Inferior parietal cortex (tissue), 1 donor: ENCODE measurements around the gene BLOC1S6.

Experiments
- DNase-seq: peaks from one replicate; pipeline ENCODE4 v3.0.0-alpha.2; 2016; ENCODE audit errors: extremely low spot score

BLOC1S6 gene

GRCh38 chr15:45588219-45588875, 1.2 kb downstream of the BLOC1S6 start:
- no peak for DNase-seq

GRCh38 chr15:45589256-45589655, 2.1 kb downstream of the BLOC1S6 start:
- no peak for DNase-seq

DNA sequence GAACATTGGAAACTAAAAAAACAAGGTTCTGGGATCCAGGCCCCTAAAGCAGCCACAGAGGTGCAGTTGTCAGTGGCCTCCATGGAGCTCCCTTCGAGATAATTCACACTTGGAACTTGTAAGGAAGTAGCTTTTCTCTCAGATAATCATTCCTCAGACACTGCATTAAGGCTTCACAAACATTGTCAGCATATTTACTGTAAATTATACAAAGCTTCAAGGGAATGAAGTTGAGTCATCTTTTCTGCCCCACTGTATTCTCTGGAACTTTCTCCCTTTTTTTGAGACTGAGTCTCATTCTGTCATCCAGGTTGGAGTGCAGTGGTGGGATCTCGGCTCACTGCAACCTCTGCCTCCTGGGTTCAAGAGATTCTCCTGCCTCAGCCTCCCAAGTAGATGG, 7.1 kb downstream of the BLOC1S6 start:
- DNase-seq, result no peak

GRCh38 chr15:45594835-45595530, 7.8 kb downstream of the BLOC1S6 start:
- DNase-seq, result no peak

- no peak for DNase-seq
Measured at GRCh38 chr15:45603881-45604280, 16.7 kb downstream of the BLOC1S6 start.

GRCh38 chr15:45604326-45604725, 17.1 kb downstream of the BLOC1S6 start:
- DNase-seq, result no peak

DNA sequence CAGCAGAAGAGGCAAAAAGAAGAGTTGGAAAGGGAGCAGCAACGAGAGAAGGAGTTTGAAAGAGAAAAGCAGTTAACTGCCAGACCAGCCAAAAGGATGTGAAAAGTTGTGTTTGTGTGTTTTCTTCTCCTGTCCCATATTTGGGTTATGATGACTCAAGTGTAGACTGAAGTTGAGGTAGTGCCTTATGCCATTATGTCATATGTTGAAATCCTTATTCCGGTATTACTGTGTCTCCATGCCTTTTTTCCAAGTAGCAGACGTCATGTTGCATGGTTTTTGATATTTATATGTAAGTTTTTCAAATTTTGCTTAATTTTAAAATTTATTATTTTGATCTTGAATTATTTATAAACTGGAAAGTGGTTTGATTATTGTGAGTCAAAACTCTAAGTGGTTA, 19.2 kb downstream of the BLOC1S6 start:
- DNase-seq, result no peak

DNA sequence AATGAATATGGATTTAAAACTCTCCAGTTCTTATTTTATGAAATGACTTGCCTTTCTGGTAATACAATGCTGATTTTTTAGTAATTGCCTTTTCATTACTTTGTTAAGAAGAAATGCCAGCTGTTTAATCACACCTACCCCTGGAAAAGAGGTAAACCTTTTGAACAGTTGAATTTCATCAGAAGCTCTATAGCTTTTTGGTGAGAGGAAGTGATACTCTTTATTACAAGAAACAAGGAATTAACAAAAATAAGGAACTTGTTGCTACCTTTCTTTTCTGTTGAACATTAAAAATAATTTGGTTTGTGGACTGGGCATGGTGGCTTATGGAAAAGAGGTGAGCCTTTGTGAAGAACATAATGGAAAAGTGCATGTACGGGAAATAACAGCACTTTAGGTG, 19.7 kb downstream of the BLOC1S6 start:
- DNase-seq, result no peak

GRCh38 chr15:45611305-45611704, 24.1 kb downstream of the BLOC1S6 start:
- peak; percentile 68 for DNase-seq

DNA sequence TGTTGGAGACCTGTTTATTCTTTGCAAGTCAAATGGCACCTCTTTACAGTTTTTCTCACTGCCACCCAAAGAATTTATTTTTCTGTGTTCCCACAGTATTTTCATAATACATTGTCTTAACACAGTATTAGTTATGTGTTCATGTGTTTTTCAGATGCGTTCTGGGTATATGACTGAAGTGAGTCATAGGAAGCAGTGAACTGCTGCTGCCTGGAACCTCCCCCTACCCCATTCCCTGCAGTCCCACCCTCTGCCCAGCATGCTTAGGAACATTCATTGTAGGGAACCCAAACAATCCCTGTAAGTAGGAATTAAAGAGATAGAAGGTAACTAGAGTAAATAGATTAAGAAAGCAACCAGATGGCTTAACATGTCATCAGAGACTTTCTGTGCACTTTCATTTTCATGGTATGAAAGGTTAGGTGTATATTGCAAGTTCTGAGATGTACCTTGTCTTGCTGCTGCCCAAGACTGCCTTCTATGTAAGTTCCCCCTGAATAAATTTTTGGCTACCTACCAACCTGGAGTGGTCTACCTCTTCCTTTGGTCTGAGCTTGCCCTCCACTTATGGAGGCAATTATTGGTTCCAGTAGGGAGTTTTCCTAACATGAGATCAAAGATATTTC, 25.7 kb downstream of the BLOC1S6 start:
- no peak for DNase-seq

DNA sequence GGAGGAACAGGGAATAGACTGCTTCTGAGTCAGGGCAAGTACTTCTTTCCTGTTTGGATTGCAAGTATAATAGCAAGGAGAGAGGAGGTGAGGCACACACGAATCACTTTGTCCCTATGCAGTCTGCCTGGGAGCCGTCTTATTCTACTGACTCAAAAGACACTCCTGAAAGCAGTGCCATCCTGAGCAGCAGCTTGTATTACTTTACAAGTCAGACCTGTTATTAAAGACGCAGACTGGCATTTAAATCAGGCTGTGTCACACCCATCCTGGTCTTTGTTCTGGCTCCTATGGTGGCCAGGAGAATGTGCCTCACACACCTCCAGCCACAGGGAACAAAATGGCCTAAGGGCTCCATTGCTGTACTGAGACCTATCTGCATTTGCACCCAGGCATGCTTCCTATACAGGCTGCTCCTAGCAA, 29.7 kb downstream of the BLOC1S6 start:
- DNase-seq, result no peak

DNA sequence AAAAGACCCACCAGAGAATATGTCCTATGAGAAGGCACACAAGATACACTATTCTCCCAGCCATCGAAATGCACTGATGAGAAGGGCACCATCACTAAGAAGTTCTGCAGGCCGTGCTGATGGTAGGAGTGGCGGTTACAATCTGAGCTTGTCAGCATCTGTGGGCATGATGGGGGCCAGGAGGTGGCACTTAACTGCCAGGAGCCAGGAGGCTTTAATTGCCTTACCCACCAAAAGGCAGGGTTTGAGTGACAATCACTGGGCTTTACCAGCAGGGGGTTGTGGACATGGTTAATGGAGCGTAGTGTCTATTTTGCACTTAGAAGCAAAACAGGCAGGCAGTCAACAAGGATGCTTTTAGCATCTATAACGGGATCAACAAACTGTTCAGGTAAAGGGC, 31.6 kb downstream of the BLOC1S6 start:
- DNase-seq, result no peak

GRCh38 chr15:45628136-45628535, 41.0 kb downstream of the BLOC1S6 start:
- no peak for DNase-seq

GRCh38 chr15:45630917-45631691, 43.9 kb downstream of the BLOC1S6 start:
- DNase-seq, result no peak

GRCh38 chr15:45631776-45632175, 44.6 kb downstream of the BLOC1S6 start:
- no peak for DNase-seq

DNA sequence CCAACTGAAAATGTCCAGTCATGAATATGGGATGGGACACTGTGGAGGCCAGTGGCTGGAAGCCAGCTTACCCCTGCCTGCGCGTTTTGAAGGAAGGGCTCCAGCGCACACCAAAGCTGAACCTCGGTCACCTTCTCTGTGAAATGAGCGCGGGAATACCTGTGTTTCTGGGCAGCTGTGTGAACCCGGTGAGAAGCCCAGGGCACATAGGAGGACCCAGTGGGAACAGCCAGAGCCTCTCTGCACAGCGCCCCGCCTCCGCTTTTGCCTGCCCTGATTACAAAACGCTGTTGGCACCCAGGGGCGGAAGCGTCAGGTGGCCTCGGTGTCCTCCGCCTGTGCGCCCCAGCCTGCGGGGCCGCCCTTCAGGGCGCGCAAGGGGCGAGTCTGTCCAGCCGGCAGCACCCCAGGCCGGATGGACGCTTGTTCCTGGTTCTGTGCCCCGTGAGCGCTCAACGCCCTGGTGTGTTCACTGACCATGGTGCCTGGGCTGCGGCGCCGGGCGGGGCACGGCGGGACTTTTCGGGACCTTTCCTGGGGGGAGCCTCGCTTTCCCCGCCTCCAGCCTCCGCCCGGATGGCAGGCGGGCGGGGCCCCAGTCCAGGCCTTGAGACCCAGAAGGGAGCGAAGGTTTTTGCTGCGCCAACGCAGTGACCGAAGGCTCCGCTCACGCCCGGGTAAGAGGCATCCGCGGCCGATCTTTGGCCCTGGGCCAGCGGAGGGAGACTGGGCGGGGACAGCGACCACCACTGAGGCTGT, 47.4 kb downstream of the BLOC1S6 start, which contains the start of gene SQOR:
Gene SQOR (plus strand): TSS at position 598 of the 759 bp plus-strand sequence. CDS start 23,895 bp downstream, outside the sequence.
- DNase-seq, result no peak

DNA sequence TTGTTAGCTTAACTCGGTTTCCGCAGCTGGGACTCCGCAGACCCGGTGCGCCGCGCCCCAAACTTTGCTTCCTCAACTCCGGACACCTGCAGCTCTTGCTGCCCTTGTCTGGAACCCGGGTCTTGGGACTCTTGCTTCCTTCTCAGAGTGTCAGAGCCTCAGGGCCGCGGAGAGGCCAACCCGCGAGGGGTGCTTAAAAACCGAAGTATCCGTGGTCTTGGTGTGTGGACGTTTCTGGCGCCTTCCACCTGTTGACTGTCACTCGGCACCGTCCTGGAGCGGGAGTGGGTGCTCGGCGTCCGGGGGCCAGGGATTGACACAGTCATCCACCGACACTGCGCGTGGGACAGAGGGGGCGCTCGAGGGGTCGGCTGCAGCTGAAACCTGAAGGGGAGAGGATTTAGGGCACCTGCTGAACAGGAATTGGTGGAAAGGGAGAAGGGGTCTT, 48.0 kb downstream of the BLOC1S6 start:
- no peak for DNase-seq

DNA sequence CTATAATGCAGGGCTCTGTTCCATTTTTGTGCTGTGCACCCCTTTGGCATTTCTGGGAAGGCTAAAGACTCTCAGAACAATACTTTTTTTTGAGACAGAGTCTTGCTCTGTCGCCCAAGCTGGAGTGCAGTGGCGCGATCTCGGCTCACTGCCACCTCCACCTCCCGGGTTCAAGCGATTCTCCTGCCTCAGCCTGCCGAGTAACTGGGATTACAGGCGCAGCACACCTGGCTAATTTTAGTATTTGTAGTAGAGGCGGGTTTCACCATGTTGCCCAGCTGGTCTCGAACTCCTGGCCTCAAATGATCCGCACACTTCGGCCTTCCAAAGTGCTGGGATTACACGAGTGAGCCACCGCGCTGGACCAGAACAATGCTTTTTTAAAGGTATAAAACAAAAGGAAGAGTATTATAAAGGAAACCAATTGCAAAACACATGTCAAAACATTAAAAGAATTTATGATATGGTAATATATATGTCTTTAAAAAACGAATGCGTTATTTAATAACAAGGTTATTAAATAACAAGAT, 48.6 kb downstream of the BLOC1S6 start:
- DNase-seq, result no peak

DNA sequence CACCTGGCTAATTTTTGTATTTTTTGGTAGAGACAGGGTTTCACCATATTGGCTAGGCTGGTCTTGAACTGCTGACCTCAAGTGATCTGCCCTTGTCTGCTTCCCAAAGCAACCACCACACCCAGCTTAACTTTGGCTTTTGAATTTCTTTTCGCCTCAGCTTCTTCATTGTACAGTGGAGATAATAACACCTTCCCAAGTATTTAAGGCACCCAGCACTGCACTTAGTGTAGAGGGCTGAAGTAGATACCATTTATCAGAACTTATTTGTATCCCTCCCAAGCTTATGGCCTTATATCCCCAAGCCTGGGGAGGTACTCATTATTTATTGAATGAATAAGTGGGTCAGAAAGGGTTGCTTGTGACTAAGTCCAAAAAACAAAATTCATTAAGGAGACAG, 50.0 kb downstream of the BLOC1S6 start:
- DNase-seq, result no peak

GRCh38 chr15:45637552-45638033, 50.4 kb downstream of the BLOC1S6 start:
- DNase-seq, result peak; percentile 42

GRCh38 chr15:45640616-45641015, 53.4 kb downstream of the BLOC1S6 start:
- no peak for DNase-seq
